AG04449 (cell line): ENCODE measurements around the gene CRACR2B.

ENCODE experiments used
- CTCF ChIA-PET: fragments of 350-600 bp; formaldehyde crosslinking; extraction: SDS; loops from one replicate; lab custom pipeline; 2021; ENCODE audit warnings: antibody characterized with exemption; lab: Yijun Ruan, JAX
- POLR2A ChIA-PET: fragments of 400-600, 350-600 bp; formaldehyde crosslinking; extraction: SDS; loops from one replicate; lab custom pipeline; 2020; ENCODE audit warnings: antibody characterized with exemption, inconsistent platforms; lab: Yijun Ruan, JAX
- DNase-seq: peaks from one replicate; pipeline ENCODE4 v3.0.0-alpha.2; 2010; ENCODE audit warnings: low read depth, low spot score
- H3K4me3 ChIP-seq: 2 replicates; pipeline ENCODE4 v1.5.1; 2011; ENCODE audit warnings: low read depth, mild to moderate bottlenecking, control low read depth, low read length
- TF ChIP-seq, protein P1 (sequence below): IDR thresholded peaks from one replicate; pipeline ENCODE4 v1.5.1; 2011; ENCODE audit warnings: mild to moderate bottlenecking, moderate library complexity, low read length, control low read depth, inconsistent platforms; ENCODE audit not compliant: insufficient read depth; ENCODE audit errors: missing control alignments

CRACR2B gene

DNA sequence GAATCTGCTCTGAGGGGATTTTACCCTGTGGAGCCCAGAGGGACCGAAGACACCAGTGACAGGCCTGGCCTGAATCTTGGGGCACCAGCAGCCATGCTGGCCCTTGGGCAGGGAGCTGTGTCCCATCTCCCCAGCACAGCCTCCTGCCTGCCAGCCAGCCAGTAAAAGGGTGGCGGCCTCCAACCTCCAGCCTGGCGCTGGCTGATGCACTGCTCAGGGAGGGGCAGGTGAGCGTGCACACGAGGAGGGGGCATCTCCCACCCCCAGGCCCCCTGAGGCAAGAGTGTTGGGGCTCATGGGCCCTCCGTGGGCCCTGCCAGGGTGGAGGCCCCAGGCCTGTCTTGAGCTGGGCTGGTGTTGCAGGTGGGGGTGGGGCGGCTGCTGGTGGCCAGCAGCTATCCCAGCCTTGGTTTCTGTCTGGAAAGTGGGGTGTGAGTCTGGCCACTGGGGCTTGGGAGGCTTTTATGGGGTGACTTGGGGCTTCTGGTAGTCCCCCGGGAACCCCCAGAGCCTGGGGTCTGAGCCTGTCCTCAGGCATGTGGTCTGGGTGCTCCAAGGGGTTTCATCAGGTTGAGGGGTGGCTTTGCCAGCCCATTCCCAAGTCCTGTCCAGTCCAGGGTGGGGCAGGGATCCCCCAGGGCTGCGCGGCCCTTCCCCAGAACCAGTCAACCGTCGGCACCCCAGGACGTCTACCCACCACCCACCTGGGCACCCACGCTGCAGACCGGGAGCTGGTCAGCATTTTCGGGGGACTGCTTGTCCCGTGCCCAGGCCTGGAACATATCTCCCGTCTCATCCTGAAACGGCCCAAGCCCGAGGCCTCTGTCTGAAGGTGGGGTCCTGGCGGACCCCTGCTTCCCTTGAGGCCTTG lies 32.8 kb downstream of the CRACR2B start:
- no peak overlapping the region for H3K4me3 ChIP-seq
- ChIA-PET CTCF (interaction anchor here (1.1 to 9.3 kb wide), 3 partner anchors 13 to 191 kb away, joined by 4 to 58 read pairs (median 5); no protein-coding TSS in a partner anchor), POLR2A (no interaction called here)
- no peak for DNase-seq
- TF ChIP-seq, protein P1, sequence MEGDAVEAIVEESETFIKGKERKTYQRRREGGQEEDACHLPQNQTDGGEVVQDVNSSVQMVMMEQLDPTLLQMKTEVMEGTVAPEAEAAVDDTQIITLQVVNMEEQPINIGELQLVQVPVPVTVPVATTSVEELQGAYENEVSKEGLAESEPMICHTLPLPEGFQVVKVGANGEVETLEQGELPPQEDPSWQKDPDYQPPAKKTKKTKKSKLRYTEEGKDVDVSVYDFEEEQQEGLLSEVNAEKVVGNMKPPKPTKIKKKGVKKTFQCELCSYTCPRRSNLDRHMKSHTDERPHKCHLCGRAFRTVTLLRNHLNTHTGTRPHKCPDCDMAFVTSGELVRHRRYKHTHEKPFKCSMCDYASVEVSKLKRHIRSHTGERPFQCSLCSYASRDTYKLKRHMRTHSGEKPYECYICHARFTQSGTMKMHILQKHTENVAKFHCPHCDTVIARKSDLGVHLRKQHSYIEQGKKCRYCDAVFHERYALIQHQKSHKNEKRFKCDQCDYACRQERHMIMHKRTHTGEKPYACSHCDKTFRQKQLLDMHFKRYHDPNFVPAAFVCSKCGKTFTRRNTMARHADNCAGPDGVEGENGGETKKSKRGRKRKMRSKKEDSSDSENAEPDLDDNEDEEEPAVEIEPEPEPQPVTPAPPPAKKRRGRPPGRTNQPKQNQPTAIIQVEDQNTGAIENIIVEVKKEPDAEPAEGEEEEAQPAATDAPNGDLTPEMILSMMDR: no peak

DNA sequence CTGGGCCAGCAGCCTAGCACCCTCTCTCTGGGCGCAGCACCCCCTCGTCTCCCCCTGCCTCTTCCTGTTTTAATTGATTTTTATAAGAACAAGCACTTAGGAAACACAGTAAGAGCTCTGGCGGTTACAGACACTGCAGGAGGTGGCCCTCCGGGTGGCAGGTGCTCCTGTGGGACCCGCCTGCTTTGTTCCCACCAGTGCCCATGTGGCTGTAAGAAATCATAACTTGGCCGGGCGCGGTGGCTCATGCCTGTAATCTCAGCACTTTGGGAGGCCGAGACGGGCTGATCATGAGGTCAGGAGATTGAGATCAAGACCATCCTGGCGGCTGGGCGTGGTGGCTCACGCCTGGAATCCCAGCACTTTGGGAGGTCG lies 33.4 kb downstream of the CRACR2B start:
- POLR2A ChIA-PET: no interaction called here
- no peak overlapping the region for H3K4me3 ChIP-seq
- CTCF ChIA-PET: interaction anchor here (9.3 kb wide), 1 partner anchor 14 kb away, joined by 58 read pairs; no protein-coding TSS in a partner anchor
- no peak for DNase-seq
- TF ChIP-seq, protein P1: no peak

DNA sequence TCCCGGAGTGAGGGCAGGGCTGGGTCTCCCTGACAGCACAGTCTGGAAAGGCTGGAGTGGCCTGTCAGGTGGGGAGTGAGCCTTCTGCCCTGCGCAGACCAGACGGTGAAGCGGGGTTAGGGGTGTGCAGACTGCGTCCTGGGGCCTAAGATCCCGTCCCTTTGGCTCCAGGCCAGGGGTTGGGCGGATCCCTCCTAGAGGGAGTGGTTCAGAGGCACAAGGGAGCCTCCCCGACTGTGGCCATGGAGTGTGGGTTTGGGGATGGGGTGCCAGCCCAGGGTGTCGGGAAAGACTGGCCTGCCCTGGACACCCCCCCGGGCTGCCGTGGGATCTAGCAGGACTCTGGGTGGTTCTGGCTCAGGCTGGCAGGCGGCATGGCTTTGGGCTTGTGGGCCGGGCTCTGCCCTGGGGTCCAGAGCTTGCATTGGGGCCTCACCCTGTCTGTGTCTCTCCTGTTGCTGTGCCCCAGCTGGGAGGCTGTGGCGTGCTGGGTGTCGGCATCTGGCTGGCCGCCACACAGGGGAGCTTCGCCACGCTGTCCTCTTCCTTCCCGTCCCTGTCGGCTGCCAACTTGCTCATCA lies 34.5 kb downstream of the CRACR2B start:
- ChIA-PET CTCF (interaction anchor here (9.3 kb wide), 1 partner anchor 15 kb away, joined by 58 read pairs; no protein-coding TSS in a partner anchor), POLR2A (no interaction called here)
- no peak overlapping the region for H3K4me3 ChIP-seq
- DNase-seq: no peak
- TF ChIP-seq, protein P1: no peak

DNA sequence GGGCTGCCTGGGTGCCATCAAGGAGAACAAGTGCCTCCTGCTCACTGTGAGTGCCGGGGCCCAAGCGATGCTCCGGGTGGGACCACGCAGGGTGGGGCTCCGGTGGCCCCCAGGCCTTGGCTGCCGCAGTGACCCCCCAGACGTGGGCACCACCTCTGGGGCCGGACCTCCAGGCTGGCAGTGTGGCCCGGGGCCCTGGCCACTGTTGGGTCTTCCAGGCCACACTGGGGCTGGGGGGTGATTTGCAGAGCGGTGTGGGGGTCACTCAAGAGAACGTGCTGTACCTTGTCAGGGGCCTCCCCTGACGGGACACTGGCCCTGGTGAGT lies 34.9 kb downstream of the CRACR2B start:
- no peak overlapping the region for H3K4me3 ChIP-seq
- TF ChIP-seq, protein P1: no peak
- DNase-seq: no peak
- CTCF ChIA-PET: interaction anchor here (9.3 kb wide), 1 partner anchor 15 kb away, joined by 58 read pairs; no protein-coding TSS in a partner anchor
- POLR2A ChIA-PET: no interaction called here

GRCh38 chr11:863023-863909 lies 35.5 kb downstream of the CRACR2B start:
- H3K4me3 ChIP-seq: no peak overlapping the region
- POLR2A ChIA-PET: no interaction called here
- DNase-seq: no peak

More at GRCh38 chr11:863023-863909, 35.5 kb downstream of the CRACR2B start:
- TF ChIP-seq, protein P1: no peak
- CTCF ChIA-PET: interaction anchor here (9.3 kb wide), 1 partner anchor 16 kb away, joined by 58 read pairs; no protein-coding TSS in a partner anchor
